HG03565 (cell line): ENCODE results near the gene RGS9BP.
"Not testable (repeated sequence)": the region's sequence is repeated elsewhere in the genome, so short reads cannot be mapped to it uniquely, and the experiment has no call there.

Experiments used
- ATAC-seq: cut with Tn5 transposase; IDR thresholded peaks from one replicate; pipeline ENCODE4 v1.9.1; 2021; ENCODE audit warnings: mild to moderate bottlenecking, moderate library complexity; ENCODE audit not compliant: unreplicated experiment

Gene RGS9BP

GRCh38 chr19:32694851-32695250 lies 19.2 kb downstream of the RGS9BP start:
- not testable (repeated sequence) for ATAC-seq

- ATAC-seq: not testable (repeated sequence)
These were observed 19.9 kb downstream of the RGS9BP start for GRCh38 chr19:32695506-32695905.

- not testable (repeated sequence) for ATAC-seq
These were observed 21.1 kb downstream of the RGS9BP start for GRCh38 chr19:32696771-32697170.

- ATAC-seq: not testable (repeated sequence)
These were observed 24.5 kb downstream of the RGS9BP start for GRCh38 chr19:32700129-32700528.

GRCh38 chr19:32702010-32702409 lies 26.4 kb downstream of the RGS9BP start:
- ATAC-seq: no peak

GRCh38 chr19:32704006-32704405 lies 28.4 kb downstream of the RGS9BP start:
- not testable (repeated sequence) for ATAC-seq

GRCh38 chr19:32708457-32708856 lies 32.8 kb downstream of the RGS9BP start:
- ATAC-seq: no peak

- ATAC-seq: no peak
These were observed 33.4 kb downstream of the RGS9BP start for GRCh38 chr19:32709032-32709431.

GRCh38 chr19:32711747-32712146 lies 36.1 kb downstream of the RGS9BP start:
- ATAC-seq: no peak

GRCh38 chr19:32716203-32716602 lies 40.6 kb downstream of the RGS9BP start:
- ATAC-seq: not testable (repeated sequence)

- no peak for ATAC-seq
These were observed 41.8 kb downstream of the RGS9BP start for GRCh38 chr19:32717496-32717895.

- no peak for ATAC-seq
These were observed 42.6 kb downstream of the RGS9BP start for GRCh38 chr19:32718286-32718685.

GRCh38 chr19:32719611-32720059 lies 44.0 kb downstream of the RGS9BP start, which contains the start of gene TDRD12:
TSS of gene TDRD12 (plus strand) at chr19:32719767. CDS start at chr19:32720073, 306 bp downstream.
- no peak for ATAC-seq

GRCh38 chr19:32720216-32720935 lies 44.7 kb downstream of the RGS9BP start:
- no peak for ATAC-seq

- ATAC-seq: no peak
These were observed 45.2 kb downstream of the RGS9BP start for GRCh38 chr19:32720936-32721250.
